Measurements from ENCODE around the gene CHD3. TPM values are rescaled to one million over a fixed set of nuclear protein-coding genes. Genes with fewer than 3 reads are reported as not detected.

CHD3 gene
- total and polyA plus RNA-seq, 2 of the 13 experiments (the other 11 are each of a cell fraction or from before 2014, with no cell fraction given) = 2.7 to 3.7 TPM

DNA sequence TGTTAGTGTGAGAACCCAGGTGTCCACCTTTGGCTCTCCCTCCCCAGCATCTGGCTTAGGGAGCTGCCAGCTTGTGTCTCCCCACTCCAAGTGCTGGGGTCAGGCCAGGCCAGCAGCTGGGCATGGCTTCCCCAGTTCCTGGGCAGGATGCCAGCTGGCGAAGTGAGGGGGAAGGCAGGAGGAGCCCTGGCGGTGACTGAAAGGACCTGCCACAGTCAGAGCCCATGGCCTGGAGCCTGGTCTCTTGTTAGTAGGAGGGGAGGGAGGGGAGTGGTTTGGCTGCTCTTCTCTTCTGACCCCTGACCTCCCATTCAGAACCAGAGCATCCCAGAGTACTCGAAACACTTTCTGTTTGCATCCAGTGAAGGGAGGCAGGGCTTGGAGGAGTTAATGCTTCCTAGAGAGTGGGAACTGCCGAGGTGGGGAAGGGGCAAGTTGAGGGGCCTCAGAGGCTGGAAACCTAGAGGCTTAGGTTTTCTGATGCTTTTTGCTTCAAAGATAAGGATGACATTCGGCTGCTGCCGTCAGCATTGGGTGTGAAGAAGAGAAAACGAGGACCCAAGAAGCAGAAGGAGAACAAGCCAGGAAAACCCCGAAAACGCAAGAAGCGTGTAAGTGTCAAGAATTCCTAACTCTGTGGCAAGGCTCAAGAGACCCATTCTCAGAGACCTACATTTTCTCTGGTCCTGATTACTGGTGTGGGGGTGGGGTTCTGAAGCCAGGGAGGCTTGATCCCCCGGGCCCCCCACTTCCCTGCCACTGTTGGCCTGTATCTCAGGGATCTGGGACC is 772 bp downstream of the CHD3 start (continued):
- TF ChIP-seq, protein P1, sequence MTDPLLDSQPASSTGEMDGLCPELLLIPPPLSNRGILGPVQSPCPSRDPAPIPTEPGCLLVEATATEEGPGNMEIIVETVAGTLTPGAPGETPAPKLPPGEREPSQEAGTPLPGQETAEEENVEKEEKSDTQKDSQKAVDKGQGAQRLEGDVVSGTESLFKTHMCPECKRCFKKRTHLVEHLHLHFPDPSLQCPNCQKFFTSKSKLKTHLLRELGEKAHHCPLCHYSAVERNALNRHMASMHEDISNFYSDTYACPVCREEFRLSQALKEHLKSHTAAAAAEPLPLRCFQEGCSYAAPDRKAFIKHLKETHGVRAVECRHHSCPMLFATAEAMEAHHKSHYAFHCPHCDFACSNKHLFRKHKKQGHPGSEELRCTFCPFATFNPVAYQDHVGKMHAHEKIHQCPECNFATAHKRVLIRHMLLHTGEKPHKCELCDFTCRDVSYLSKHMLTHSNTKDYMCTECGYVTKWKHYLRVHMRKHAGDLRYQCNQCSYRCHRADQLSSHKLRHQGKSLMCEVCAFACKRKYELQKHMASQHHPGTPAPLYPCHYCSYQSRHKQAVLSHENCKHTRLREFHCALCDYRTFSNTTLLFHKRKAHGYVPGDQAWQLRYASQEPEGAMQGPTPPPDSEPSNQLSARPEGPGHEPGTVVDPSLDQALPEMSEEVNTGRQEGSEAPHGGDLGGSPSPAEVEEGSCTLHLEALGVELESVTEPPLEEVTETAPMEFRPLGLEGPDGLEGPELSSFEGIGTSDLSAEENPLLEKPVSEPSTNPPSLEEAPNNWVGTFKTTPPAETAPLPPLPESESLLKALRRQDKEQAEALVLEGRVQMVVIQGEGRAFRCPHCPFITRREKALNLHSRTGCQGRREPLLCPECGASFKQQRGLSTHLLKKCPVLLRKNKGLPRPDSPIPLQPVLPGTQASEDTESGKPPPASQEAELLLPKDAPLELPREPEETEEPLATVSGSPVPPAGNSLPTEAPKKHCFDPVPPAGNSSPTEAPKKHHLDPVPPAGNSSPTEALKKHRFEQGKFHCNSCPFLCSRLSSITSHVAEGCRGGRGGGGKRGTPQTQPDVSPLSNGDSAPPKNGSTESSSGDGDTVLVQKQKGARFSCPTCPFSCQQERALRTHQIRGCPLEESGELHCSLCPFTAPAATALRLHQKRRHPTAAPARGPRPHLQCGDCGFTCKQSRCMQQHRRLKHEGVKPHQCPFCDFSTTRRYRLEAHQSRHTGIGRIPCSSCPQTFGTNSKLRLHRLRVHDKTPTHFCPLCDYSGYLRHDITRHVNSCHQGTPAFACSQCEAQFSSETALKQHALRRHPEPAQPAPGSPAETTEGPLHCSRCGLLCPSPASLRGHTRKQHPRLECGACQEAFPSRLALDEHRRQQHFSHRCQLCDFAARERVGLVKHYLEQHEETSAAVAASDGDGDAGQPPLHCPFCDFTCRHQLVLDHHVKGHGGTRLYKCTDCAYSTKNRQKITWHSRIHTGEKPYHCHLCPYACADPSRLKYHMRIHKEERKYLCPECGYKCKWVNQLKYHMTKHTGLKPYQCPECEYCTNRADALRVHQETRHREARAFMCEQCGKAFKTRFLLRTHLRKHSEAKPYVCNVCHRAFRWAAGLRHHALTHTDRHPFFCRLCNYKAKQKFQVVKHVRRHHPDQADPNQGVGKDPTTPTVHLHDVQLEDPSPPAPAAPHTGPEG (CRISPR knock-in tag; IDR thresholded peaks at IDR 0.05) = no peak
- TF ChIP-seq, protein P2, sequence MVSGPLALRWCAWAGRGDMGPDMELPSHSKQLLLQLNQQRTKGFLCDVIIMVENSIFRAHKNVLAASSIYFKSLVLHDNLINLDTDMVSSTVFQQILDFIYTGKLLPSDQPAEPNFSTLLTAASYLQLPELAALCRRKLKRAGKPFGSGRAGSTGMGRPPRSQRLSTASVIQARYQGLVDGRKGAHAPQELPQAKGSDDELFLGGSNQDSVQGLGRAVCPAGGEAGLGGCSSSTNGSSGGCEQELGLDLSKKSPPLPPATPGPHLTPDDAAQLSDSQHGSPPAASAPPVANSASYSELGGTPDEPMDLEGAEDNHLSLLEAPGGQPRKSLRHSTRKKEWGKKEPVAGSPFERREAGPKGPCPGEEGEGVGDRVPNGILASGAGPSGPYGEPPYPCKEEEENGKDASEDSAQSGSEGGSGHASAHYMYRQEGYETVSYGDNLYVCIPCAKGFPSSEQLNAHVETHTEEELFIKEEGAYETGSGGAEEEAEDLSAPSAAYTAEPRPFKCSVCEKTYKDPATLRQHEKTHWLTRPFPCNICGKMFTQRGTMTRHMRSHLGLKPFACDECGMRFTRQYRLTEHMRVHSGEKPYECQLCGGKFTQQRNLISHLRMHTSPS (CRISPR knock-in tag; IDR thresholded peaks at IDR 0.05; ENCODE audit: low read depth) = peak; percentile 83
- TF ChIP-seq, protein P3, sequence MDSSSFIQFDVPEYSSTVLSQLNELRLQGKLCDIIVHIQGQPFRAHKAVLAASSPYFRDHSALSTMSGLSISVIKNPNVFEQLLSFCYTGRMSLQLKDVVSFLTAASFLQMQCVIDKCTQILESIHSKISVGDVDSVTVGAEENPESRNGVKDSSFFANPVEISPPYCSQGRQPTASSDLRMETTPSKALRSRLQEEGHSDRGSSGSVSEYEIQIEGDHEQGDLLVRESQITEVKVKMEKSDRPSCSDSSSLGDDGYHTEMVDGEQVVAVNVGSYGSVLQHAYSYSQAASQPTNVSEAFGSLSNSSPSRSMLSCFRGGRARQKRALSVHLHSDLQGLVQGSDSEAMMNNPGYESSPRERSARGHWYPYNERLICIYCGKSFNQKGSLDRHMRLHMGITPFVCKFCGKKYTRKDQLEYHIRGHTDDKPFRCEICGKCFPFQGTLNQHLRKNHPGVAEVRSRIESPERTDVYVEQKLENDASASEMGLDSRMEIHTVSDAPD (CRISPR knock-in tag; IDR thresholded peaks at IDR 0.05) = no peak
